Progenitor cell of endocrine pancreas (in vitro differentiated cells): ENCODE data around the gene SYT14. TPM values are rescaled to one million over a fixed set of nuclear protein-coding genes. Genes with fewer than 3 reads are reported as not detected.
"Not testable (repeated sequence)": the region's sequence is repeated elsewhere in the genome, so short reads cannot be mapped to it uniquely, and the experiment has no call there.

Experiments
- DNase-seq: peaks from one replicate; pipeline ENCODE4 v3.0.0; 2021; ENCODE audit warnings: low spot score; ENCODE audit not compliant: unreplicated experiment
- H3K27ac Mint-ChIP-seq: 2 replicates; pipeline ENCODE4 v1.8.0; 2021; ENCODE audit warnings: mild to moderate bottlenecking, moderate library complexity, mixed read lengths
- H3K27me3 Mint-ChIP-seq: 2 replicates; pipeline ENCODE4 v1.8.0; 2021; ENCODE audit warnings: mixed read lengths
- H3K36me3 Mint-ChIP-seq: 2 replicates; pipeline ENCODE4 v1.8.0; 2022; ENCODE audit warnings: mixed read lengths; ENCODE audit not compliant: insufficient read depth
- H3K4me1 Mint-ChIP-seq: 2 replicates; pipeline ENCODE4 v1.8.0; 2021; ENCODE audit warnings: low read depth, mixed read lengths
- H3K4me3 Mint-ChIP-seq: 2 replicates; pipeline ENCODE4 v1.8.0; 2021; ENCODE audit warnings: low read depth, mild to moderate bottlenecking, moderate library complexity, mixed read lengths
- H3K9me3 Mint-ChIP-seq: 2 replicates; pipeline ENCODE4 v1.8.0; 2021; ENCODE audit warnings: low read depth, mixed read lengths
- CTCF ChIP-seq: fragments of 200-600 bp; sonication (generic); IDR thresholded peaks from one replicate; pipeline ENCODE4 v1.5.0; 2021; ENCODE audit warnings: antibody characterized with exemption, mild to moderate bottlenecking; ENCODE audit not compliant: unreplicated experiment
- total RNA-seq: library from RNA; stranded (reverse); gene quantifications from 2 replicates; pipeline ENCODE4 v1.2.1, GENCODE V29; 2021

Gene SYT14
- total RNA-seq, 1 donor from 2014 or later: 3.7 TPM

GRCh38 chr1:209962856-209963255, 24.8 kb downstream of the SYT14 start:
- Mint-ChIP-seq H3K9me3 (no peaks in the 10 kb centered on the region), H3K4me3 (no peak overlapping the region), H3K4me1 (no peaks in the 10 kb centered on the region), H3K27me3 (no peaks in the 10 kb centered on the region), H3K27ac (no peak overlapping the region), H3K36me3 (no peaks in the 10 kb centered on the region)
- DNase-seq: no peak
- TF ChIP-seq CTCF: no peak

GRCh38 chr1:209965996-209966395, 28.0 kb downstream of the SYT14 start:
- Mint-ChIP-seq H3K4me1 (no peaks in the 10 kb centered on the region), H3K9me3 (peaks cover under 1% of the 10 kb centered on the region), H3K4me3 (no peak overlapping the region), H3K27me3 (no peaks in the 10 kb centered on the region), H3K27ac (no peak overlapping the region), H3K36me3 (no peaks in the 10 kb centered on the region)
- no peak for TF ChIP-seq CTCF
- DNase-seq: no peak

DNA sequence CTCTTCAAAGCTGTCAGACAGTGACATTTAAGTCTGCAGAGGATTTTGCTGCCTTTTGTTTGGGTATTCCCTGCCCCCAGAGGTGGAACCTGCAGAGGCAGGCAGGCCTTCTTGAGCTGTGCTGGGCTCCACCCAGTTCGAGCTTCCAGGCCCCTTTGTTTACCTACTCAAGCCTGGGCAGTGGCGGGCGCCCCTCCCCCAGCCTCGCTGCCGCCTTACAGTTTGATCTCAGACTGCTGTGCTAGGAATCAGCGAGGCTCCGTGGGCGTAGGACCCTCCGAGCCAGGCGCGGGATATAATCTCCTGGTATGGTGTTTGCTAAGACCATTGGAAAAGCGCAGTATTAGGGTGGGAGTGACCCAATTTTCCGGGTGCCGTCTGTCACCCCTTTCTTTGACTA, 40.7 kb downstream of the SYT14 start:
- H3K27me3 Mint-ChIP-seq, H3K36me3 Mint-ChIP-seq, H3K27ac Mint-ChIP-seq, H3K4me1 Mint-ChIP-seq, H3K4me3 Mint-ChIP-seq, DNase-seq: not testable (repeated sequence)
- peaks cover 12% of the 10 kb centered on the region for H3K9me3 Mint-ChIP-seq

GRCh38 chr1:209983953-209984352, 45.9 kb downstream of the SYT14 start:
- Mint-ChIP-seq H3K4me1 (no peaks in the 10 kb centered on the region), H3K27ac (no peak overlapping the region), H3K36me3 (no peaks in the 10 kb centered on the region), H3K9me3 (peaks cover 3% of the 10 kb centered on the region), H3K27me3 (no peaks in the 10 kb centered on the region), H3K4me3 (no peak overlapping the region)
- no peak for TF ChIP-seq CTCF
- no peak for DNase-seq

GRCh38 chr1:209985002-209985401, 47.0 kb downstream of the SYT14 start:
- H3K9me3 Mint-ChIP-seq: no peaks in the 10 kb centered on the region
- DNase-seq: no peak
- TF ChIP-seq CTCF: no peak
- H3K27ac Mint-ChIP-seq: no peak overlapping the region
- no peak overlapping the region for H3K4me3 Mint-ChIP-seq
- H3K4me1 Mint-ChIP-seq: no peaks in the 10 kb centered on the region
- no peaks in the 10 kb centered on the region for H3K27me3 Mint-ChIP-seq
- H3K36me3 Mint-ChIP-seq: no peaks in the 10 kb centered on the region

- DNase-seq: no peak
- Mint-ChIP-seq H3K27ac (no peak overlapping the region), H3K9me3 (no peaks in the 10 kb centered on the region), H3K27me3 (no peaks in the 10 kb centered on the region), H3K36me3 (no peaks in the 10 kb centered on the region), H3K4me1 (no peaks in the 10 kb centered on the region), H3K4me3 (no peak overlapping the region)
- no peak for TF ChIP-seq CTCF
Measured at GRCh38 chr1:209988706-209989105, 50.7 kb downstream of the SYT14 start.
